ENCODE measurements around the gene INPP4A. TPM values are rescaled to one million over a fixed set of nuclear protein-coding genes. Genes with fewer than 3 reads are reported as not detected.

Gene INPP4A
- total RNA-seq, 1 experiment from 2014 or later, result 23.4 TPM

- ATAC-seq (no peak), DNase-seq (no peak)
- no peak overlapping the region for H3K27ac ChIP-seq (ENCODE audit: low read length)
- H3K4me2 ChIP-seq (ENCODE audit: low read length), result no peak overlapping the region
- CTCF ChIA-PET, result no interaction called here
- H3K4me3 ChIP-seq (ENCODE audit: low read length), result no peak overlapping the region
- H3K9ac ChIP-seq (ENCODE audit: low read length), result no peak overlapping the region
- H3K9me3 ChIP-seq (ENCODE audit: low read length), result no peaks in the 10 kb centered on the region
- TF ChIP-seq, protein P1, sequence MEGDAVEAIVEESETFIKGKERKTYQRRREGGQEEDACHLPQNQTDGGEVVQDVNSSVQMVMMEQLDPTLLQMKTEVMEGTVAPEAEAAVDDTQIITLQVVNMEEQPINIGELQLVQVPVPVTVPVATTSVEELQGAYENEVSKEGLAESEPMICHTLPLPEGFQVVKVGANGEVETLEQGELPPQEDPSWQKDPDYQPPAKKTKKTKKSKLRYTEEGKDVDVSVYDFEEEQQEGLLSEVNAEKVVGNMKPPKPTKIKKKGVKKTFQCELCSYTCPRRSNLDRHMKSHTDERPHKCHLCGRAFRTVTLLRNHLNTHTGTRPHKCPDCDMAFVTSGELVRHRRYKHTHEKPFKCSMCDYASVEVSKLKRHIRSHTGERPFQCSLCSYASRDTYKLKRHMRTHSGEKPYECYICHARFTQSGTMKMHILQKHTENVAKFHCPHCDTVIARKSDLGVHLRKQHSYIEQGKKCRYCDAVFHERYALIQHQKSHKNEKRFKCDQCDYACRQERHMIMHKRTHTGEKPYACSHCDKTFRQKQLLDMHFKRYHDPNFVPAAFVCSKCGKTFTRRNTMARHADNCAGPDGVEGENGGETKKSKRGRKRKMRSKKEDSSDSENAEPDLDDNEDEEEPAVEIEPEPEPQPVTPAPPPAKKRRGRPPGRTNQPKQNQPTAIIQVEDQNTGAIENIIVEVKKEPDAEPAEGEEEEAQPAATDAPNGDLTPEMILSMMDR (conservative IDR thresholded peaks at IDR 0.05; ENCODE audit: low read depth, low read length), result no peak
- no peak for TF ChIP-seq EZH2phosphoT487 (IDR thresholded peaks at IDR 0.05; ENCODE audit: borderline replicate concordance, low read length)
- TF ChIP-seq EZH2 (IDR thresholded peaks at IDR 0.05; ENCODE audit: low read length, unreplicated experiment), result no peak
- H3K9me2 ChIP-seq (replicated peaks; ENCODE audit: low read length), result no peaks in the 10 kb centered on the region
- peaks cover 10% of the 10 kb centered on the region for H3K4me1 ChIP-seq (ENCODE audit: insufficient read depth, low read length)
- BruUV-seq (replicated peaks), result no TSS peak
- intact Hi-C loops (cut with micrococcal nuclease), result no loop called here
- no peaks in the 10 kb centered on the region for H4K20me1 ChIP-seq (ENCODE audit: low read length)
- peaks cover 9% of the 10 kb centered on the region; the same call in 1 of the 2 replicates for H3K79me2 ChIP-seq (ENCODE audit: low read length)
- no peak overlapping the region for H2AFZ ChIP-seq (ENCODE audit: low read length)
- H3K27me3 ChIP-seq (ENCODE audit: low read length), result no peaks in the 10 kb centered on the region
- POLR2A ChIA-PET (ENCODE audit: unreplicated experiment), result no interaction called here
- no peaks in the 10 kb centered on the region for H3F3A ChIP-seq (ENCODE audit: low read length, unreplicated experiment)
- H3K36me3 ChIP-seq (ENCODE audit: low read depth, low read length), result no peaks in the 10 kb centered on the region
These were observed 59.9 kb downstream of the INPP4A start for GRCh38 chr2:98504381-98505109.

- no peaks in the 10 kb centered on the region for H3K36me3 ChIP-seq (ENCODE audit: low read depth, low read length)
- DNase-seq (no peak), ATAC-seq (no peak)
- H3K27me3 ChIP-seq (ENCODE audit: low read length), result no peaks in the 10 kb centered on the region
- H2AFZ ChIP-seq (ENCODE audit: low read length), result no peak overlapping the region
- intact Hi-C loops (cut with micrococcal nuclease), result no loop called here
- no peaks in the 10 kb centered on the region for H3K9me3 ChIP-seq (ENCODE audit: low read length)
- no TSS peak for BruUV-seq (replicated peaks)
- H3K4me1 ChIP-seq (ENCODE audit: insufficient read depth, low read length), result peaks cover 10% of the 10 kb centered on the region
- H4K20me1 ChIP-seq (ENCODE audit: low read length), result no peaks in the 10 kb centered on the region
- H3K9me2 ChIP-seq (replicated peaks; ENCODE audit: low read length), result no peaks in the 10 kb centered on the region
- H3K27ac ChIP-seq (ENCODE audit: low read length), result no peak overlapping the region
- H3K79me2 ChIP-seq (ENCODE audit: low read length), result peaks cover 9% of the 10 kb centered on the region; the same call in 1 of the 2 replicates
- H3K4me2 ChIP-seq (ENCODE audit: low read length), result no peak overlapping the region
- H3K9ac ChIP-seq (ENCODE audit: low read length), result no peak overlapping the region
- H3K4me3 ChIP-seq (ENCODE audit: low read length), result no peak overlapping the region
- no peaks in the 10 kb centered on the region for H3F3A ChIP-seq (ENCODE audit: low read length, unreplicated experiment)
- TF ChIP-seq EZH2 (IDR thresholded peaks at IDR 0.05; ENCODE audit: low read length, unreplicated experiment) (no peak), EZH2phosphoT487 (IDR thresholded peaks at IDR 0.05; ENCODE audit: borderline replicate concordance, low read length) (no peak)
- TF ChIP-seq, protein P1 (conservative IDR thresholded peaks at IDR 0.05; ENCODE audit: low read depth, low read length), result no peak
- ChIA-PET POLR2A (ENCODE audit: unreplicated experiment) (no interaction called here), CTCF (no interaction called here)
These were observed 60.7 kb downstream of the INPP4A start for GRCh38 chr2:98505311-98505808.

- Histone ChIP-seq H3K36me3 (ENCODE audit: low read depth, low read length) (no peaks in the 10 kb centered on the region), H4K20me1 (ENCODE audit: low read length) (no peaks in the 10 kb centered on the region), H3K9ac (ENCODE audit: low read length) (no peak overlapping the region), H3K79me2 (ENCODE audit: low read length) (peaks cover 9% of the 10 kb centered on the region; the same call in 1 of the 2 replicates), H3K27me3 (ENCODE audit: low read length) (no peaks in the 10 kb centered on the region), H3K27ac (ENCODE audit: low read length) (no peak overlapping the region), H3K4me1 (ENCODE audit: insufficient read depth, low read length) (peaks cover 10% of the 10 kb centered on the region), H3K9me3 (ENCODE audit: low read length) (no peaks in the 10 kb centered on the region), H3F3A (ENCODE audit: low read length, unreplicated experiment) (no peaks in the 10 kb centered on the region), H3K4me2 (ENCODE audit: low read length) (no peak overlapping the region), H3K9me2 (replicated peaks; ENCODE audit: low read length) (no peaks in the 10 kb centered on the region), H3K4me3 (ENCODE audit: low read length) (no peak overlapping the region), H2AFZ (ENCODE audit: low read length) (no peak overlapping the region)
- no peak for TF ChIP-seq EZH2 (IDR thresholded peaks at IDR 0.05; ENCODE audit: low read length, unreplicated experiment)
- TF ChIP-seq EZH2phosphoT487 (IDR thresholded peaks at IDR 0.05; ENCODE audit: borderline replicate concordance, low read length), result no peak
- TF ChIP-seq, protein P1 (conservative IDR thresholded peaks at IDR 0.05; ENCODE audit: low read depth, low read length), result no peak
- no TSS peak for BruUV-seq (replicated peaks)
- ChIA-PET CTCF (no interaction called here), POLR2A (ENCODE audit: unreplicated experiment) (no interaction called here)
- intact Hi-C loops (cut with micrococcal nuclease), result no loop called here
- no peak for ATAC-seq
- no peak for DNase-seq
These were observed 61.5 kb downstream of the INPP4A start for GRCh38 chr2:98505971-98506664.

Measured in PC-3 (cell line).